Measurements from ENCODE around the gene ARF3.
"Not testable (repeated sequence)": the region's sequence is repeated elsewhere in the genome, so short reads cannot be mapped to it uniquely, and the experiment has no call there.

ARF3 gene

DNA sequence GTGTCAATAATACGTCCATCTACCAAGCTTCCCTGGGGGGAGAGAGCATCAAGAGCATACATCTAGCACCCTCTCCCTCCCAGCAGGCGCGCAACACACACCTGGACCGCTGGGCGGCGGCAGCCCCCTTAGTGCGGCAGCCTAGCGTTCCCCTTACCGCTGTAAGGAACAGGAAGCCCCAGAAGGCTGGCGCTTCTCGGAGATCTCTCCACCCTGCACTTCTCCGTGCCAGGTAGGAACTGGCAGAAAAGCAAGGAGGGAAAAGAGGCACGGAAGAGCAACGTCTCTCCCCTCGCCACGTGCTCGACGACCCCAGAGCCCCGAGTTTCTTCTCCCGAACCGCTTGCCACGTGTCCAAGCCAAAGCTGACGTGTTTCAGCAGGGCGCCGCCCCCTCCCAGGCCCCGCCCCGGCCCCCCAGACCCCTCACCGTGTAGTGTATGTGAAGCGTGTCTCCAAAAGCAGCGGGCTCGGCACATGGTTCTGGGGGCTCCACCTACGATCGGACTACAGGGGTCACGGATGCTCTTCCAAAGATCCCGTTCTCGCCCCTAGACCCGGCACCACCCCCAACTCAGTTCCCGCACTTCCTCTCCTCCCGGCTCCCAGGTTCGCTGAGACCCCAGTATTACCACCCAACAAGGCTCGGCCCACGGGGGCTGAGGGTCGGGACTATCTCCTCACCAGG, 32.5 kb downstream of the ARF3 start:
- peak; percentile 56 for DNase-seq

DNA sequence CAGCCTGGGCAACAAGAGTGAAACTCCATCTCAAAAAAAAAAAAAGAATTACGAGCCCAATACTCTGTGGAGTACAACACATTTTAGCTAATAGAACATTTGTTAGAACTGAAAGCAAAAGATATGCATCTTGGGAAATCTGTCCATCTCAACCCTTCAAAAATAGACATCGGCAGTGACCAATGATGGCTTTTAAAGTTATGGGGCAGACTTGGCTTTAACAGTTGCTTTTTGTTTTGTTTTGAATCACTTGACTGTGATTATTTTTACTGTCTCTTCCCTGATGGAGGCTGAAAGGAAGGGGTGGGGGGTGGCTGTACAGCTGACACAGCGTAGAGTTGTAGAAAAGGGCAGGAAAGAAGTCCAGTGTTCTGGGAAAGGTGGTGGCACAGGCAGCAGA, 34.2 kb downstream of the ARF3 start:
- no peak for DNase-seq

DNA sequence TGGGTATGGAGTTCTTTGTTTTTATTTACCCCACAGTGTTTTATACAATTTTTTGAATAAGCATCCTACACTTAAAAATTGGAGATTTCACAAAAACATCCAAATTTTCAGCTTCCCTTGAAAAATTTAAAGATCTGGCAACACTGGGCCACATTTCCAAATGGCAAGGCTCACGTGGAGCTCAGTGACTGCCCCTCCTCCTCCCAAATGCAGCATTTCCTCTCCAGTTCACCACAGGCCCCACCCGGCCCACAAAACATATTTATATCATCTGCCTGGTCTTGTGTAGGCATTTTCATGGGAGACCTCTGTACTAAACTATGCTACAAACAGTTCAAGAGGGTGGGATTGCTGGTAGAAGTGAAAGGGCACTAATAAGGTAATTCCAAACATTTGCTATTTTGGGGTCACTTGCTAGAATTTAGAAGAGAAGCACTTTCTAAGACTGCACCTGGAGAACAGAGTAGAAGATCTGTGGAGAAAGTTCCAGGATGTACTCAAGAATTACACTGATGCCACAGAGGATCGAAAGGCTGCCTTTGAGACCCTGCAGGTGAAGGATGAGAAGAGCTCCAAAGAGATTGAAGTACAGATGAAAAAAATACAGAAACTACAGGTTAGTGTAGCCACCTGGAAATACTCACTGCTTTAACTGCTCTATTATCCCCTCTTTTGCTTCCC, 39.3 kb downstream of the ARF3 start:
- no peak for DNase-seq

DNA sequence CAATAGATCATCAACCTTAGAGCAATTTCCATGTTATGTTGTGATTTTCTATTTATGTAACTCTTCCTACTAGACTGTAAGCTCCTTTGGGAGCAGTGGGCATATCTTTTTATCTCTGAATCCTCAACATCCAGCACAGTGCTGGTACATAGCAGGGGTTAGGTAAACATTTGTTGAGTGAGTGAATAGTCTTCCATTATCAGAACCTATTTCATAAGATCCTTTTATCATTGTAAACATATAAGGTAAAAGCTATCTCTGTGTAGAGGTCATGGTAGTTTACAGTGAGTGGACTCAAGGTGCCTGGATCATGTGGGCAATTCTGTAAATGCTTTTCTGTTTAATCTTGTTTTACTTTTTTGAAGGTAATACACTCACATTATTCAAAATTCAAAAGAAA, 47.1 kb downstream of the ARF3 start:
- DNase-seq, result no peak

DNA sequence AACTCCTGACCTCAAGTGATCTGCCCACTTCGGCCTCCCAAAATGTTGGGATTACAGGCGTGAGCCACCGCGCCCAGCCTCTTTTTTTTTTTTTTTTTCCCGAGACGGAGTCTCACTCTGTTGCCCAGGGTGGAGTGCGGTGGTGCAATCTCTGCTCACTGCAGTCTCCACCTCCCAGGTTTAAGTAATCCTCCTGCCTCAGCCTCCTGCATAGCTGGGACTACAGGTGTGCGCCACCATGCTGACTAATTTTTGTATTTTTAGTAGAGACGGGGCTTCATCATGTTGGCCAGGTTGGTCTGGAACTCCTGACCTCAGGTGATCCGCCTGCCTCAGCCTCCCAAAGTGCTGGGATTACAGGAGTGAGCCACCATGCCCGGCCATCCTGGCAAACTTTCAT, 47.6 kb downstream of the ARF3 start:
- not testable (repeated sequence) for DNase-seq

DNA sequence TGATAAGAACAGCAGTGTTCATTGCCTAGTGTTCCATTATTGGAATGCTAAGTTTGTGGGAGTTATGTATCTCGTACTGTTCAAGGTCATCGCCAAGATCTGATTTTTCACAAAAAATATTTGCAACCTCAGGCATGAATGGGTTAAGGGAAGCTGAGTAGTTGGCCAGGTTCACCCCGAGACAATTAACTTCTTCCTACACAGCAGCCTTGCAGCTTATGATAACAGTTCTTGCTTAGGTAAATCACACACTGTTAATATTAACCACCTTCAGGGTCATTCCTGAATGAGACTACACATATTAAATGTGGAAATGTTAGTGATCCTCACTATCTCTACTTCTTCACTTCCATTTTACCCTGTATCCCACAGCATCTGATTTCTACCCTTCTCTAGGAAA, 50.0 kb downstream of the ARF3 start:
- no peak for DNase-seq

DNA sequence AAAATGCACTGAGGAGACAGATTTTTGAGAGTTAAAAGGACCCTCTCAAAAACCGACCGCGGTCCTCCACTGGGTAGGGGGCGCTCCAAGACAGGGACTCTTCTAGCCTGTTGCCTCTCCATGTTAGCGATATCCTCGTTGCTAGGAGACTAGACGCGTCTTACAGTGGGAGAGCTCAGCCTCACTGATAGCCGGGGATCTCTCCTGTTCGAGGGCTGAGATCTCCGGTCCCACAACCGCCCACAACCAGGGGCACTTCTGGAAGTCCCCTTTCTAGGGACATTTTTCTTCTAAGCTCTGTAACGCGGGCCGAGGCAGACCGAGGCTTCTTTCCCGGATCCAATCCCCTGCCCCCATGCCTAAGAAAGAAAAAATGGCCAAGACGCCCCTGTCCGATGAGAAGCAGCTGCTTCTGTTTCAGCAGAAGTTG, 53.3 kb downstream of the ARF3 start:
- peak; percentile 66 for DNase-seq

DNA sequence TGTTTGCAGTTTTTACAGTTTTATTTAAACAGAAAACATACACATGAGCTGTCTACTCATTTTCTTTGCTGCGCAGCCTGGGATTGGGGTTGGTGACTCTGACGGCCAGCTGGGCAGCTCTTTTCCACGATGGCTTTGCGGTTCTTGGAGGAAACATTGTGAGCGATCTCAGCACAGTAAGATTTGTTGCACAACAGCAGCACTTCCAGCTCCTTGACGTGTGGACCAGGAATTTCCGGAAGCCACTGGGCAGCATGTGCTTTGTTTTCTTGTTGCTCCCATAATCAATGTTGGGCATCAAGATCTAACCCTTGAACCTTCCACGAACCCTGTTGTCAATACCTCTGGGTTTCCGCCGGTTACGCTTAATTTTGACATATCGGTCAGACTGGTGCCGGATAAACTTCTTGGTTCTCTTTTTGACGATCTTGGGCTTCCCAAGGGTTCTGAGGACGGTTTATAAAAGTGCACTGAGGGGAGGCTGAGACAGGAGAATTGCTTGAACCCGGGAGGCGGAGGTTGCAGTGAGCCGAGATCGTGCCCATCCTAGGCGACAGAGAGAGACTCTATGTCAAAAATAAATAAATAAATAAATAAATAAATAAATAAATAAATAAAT, 53.8 kb downstream of the ARF3 start:
- no peak for DNase-seq

DNA sequence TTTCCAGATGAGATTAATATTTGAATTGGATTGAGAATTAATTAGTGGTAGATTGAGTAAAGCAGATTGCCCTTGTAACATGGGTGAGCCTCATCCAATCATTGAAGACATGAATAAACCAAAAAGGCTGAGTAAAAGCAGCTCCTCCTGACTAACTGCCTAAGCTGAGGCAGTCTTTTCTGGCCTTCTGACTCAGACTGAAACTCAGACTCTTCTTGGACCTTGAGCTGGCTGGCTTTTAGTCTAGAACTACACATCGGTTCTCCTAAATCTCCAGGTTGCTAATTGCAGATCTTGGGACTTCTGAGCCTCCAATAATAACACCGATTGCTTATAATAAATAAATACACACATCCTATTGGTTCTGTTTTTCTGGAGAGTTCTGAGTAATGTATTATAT, 56.0 kb downstream of the ARF3 start:
- no peak for DNase-seq

DNA sequence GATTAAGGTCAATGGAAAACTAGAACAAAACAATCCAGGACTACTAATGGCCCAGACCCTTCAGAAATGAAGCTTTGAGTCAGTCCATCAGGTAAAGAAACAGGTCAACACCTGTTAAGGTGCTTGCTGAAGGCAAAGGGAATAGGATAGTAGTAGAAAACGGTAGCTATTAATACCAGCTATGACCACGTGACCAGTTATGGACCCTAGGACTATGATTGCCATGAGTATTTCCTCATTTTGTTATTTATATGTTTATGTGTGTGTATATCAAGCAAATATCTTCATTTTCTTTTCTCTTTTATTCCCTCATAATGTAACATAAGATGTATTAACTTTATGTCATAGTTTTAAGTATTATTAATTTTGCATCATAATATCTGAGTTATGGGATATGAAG, 57.6 kb downstream of the ARF3 start:
- no peak for DNase-seq

DNA sequence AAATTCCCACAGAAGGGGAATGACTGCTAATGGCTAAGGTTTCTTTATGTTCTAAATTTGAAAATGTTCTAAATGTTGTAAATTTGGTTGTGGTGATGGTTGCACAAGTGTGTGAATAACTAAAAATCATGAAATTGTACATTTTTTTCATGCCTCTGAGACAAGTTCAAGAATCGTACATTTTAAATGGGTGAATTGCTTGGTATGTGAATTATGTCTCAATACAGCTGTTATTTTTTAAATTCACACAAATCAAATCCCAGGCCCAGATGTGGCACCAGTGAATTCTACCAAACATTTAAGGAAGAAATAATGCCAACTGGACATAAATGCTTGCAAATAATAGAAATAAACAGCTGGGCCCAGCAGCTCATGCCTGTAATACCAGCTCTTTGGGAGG, 63.0 kb downstream of the ARF3 start:
- DNase-seq, result no peak

DNA sequence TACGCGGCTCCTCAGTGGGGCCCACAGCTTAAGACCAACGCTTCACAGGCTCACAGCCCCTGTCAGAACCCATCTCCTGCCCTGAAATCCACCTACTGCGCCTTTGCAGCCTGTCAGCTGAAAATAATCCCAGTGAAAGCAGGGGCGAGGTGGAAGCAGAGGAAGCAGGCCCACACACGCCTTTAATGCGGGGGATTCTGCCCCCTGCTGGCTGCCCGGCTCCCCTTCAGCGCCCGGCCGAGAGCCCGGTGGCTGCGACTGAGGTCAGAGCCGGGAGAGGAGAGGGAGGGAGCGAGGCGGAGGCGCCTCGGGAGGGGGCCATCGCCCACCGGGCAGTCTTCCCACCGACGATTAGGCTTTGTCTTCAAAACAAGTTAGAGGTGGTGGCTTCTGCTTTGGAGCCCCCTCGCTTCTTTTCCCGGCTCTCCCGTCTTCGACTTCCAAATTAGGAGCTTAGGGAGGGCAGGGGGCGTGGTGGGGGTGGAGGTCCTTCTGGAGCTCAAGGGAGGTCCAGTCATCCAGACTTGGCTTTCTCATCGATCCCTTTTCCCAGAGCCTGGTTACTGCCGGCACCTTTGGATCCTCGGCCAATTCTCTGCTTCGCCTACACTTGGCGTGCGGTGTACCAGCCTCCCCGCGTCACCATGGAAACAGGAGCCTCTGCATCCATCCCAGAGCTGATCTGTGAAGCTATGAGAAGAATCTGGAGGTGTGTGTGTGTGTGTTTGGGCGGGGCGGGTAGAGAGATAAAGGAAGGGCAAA, 66.4 kb downstream of the ARF3 start:
- peak; percentile 79 for DNase-seq

DNA sequence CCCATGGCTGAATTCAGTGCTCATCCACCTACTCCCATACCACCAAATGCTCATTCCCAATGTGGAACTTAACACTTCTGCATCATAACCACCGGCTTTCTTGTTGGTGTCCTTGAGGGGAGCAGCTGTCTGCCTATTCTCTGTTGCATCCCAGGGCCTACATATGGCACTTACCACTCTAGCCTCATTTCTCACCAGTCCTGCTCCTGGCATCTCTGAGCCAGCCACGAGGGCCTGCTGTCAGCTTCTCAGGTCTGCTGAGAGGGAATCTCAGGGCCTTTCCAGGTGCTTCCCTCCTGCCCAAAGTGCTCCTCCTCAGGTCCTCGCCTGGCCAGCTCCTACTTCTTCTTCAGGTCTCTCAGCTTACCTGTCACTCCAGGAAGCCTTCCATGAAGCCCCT, 67.6 kb downstream of the ARF3 start:
- no peak for DNase-seq
